Measurements from ENCODE around the gene KCNE3.

GRCh38 chr11:74492974-74493790 lies 25.8 kb upstream of the KCNE3 start, which contains the start of gene LIPT2:
- TF ChIP-seq CTCF (IDR thresholded peaks at IDR 0.05; ENCODE audit: insufficient read depth, low read depth, low read length) (no peak), EZH2 (IDR thresholded peaks at IDR 0.05; ENCODE audit: insufficient read depth, low read length) (no peak)

All from astrocyte (in vitro differentiated cells and primary cell).